Thyroid gland (tissue), 4 donors: Measurements from ENCODE around the gene LILRB5.

Experiments used
- POLR2A ChIP-seq, 2 donors: fragments of 450-650 bp; IDR thresholded peaks; one replicate each; pipeline ENCODE4 v1.6.1; 2017; ENCODE audit warnings: antibody characterized with exemption in 2 of 2, mild to moderate bottlenecking in 2 of 2, moderate library complexity in 1 of 2
- TF ChIP-seq, protein P1 (sequence below), 6 experiments: fragments of 200-600 bp in 3 of 6; fragments of 450-650 bp in 3 of 6; sonication (generic) in 3 of 6; IDR thresholded peaks; one replicate each; pipeline ENCODE4 v1.5.1; 2016 to 2019; ENCODE audit warnings: antibody characterized with exemption in 6 of 6, mild to moderate bottlenecking in 2 of 6, inconsistent platforms in 1 of 6, moderate library complexity in 1 of 6

GRCh38 chr19:54207983-54208783 is 48.9 kb downstream of the LILRB5 start:
- no peak for TF ChIP-seq POLR2A (IDR thresholded peaks at IDR 0.05)
- TF ChIP-seq, protein P1, sequence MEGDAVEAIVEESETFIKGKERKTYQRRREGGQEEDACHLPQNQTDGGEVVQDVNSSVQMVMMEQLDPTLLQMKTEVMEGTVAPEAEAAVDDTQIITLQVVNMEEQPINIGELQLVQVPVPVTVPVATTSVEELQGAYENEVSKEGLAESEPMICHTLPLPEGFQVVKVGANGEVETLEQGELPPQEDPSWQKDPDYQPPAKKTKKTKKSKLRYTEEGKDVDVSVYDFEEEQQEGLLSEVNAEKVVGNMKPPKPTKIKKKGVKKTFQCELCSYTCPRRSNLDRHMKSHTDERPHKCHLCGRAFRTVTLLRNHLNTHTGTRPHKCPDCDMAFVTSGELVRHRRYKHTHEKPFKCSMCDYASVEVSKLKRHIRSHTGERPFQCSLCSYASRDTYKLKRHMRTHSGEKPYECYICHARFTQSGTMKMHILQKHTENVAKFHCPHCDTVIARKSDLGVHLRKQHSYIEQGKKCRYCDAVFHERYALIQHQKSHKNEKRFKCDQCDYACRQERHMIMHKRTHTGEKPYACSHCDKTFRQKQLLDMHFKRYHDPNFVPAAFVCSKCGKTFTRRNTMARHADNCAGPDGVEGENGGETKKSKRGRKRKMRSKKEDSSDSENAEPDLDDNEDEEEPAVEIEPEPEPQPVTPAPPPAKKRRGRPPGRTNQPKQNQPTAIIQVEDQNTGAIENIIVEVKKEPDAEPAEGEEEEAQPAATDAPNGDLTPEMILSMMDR (IDR thresholded peaks at IDR 0.05): no peak
